HG03378 (cell line): ENCODE measurements around the gene PAPPA.

Experiments used
- ATAC-seq: cut with Tn5 transposase; IDR thresholded peaks from one replicate; pipeline ENCODE4 v1.9.1; 2021; ENCODE audit warnings: mild to moderate bottlenecking, moderate library complexity; ENCODE audit not compliant: unreplicated experiment

The PAPPA gene

DNA sequence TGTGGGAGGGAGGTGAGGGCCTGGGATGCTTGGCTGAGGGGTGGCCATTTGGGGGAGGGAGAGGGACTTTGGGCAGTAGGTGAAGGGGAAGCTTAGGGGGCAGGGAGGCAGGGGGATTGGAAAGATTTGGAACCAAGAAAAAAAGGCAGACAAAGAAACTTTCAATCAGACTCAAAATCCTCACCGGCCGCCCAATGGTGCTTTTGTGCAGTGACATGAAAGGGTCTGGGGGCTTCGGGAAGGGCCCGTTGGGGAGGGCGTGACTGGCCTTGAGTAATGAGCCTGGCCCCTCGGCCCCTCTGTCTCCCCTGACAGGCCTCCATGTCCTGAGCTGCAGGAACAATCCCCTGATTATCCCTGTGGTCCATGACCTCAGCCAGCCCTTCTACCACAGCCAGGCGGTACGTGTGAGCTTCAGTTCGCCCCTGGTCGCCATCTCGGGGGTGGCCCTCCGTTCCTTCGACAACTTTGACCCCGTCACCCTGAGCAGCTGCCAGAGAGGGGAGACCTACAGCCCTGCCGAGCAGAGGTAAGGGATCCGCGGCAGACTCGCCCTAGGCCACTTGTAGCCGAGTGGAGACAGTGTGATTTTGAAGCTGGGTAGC, 181.1 kb downstream of the PAPPA start:
- ATAC-seq = no peak

DNA sequence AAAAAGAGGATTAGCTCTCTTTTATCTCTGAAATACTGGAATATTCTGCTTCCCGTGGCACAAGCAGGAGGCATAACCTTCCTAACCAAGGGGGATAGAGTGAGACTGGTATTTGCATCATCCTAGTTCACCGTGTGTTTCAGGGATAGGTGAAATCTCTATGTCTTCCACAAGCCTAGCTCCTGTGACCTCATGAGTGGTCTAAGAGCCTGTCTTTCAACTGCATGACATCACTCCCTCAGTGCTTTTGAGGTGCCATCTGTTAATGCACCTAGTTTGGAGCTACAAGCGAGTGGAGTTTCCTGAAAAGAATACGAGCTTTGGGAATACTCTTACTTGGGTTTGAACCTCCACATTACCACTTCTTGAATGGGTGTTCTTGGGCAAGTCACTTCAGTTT, 181.8 kb downstream of the PAPPA start:
- no peak for ATAC-seq

DNA sequence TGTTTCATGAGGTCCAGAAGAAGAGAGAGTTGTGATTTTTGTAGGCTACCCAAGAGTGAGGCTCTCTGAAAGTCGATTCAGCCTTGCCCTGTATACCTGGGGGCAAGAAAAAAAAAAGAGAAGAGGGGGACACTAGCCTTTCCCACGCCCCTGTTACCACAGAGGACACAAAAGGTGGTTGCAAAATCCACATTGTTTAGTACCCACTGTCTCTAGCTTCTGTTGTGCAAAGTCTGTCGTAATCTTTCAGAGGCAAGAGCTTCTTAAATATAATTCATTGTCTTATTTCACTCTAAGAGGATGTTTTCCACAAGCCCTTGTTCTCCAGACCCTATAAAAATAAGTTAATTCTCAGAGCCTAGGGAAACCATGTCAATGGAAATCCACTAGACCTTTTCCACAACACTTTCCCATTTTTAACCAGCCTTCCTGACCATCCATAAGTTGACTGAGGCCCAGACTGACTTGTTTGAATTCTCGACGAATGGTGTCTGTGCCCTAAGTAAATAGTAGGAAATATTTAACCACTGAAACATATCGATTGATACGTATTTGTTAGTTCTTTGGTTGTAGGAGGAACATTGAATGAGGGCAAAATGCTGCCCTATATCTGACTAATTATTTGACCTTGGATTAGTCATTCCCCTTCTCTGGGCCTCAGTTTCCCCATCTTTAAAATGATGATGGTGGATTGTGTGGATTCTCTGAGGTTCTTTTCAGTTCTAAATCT, 182.7 kb downstream of the PAPPA start:
- ATAC-seq = no peak

DNA sequence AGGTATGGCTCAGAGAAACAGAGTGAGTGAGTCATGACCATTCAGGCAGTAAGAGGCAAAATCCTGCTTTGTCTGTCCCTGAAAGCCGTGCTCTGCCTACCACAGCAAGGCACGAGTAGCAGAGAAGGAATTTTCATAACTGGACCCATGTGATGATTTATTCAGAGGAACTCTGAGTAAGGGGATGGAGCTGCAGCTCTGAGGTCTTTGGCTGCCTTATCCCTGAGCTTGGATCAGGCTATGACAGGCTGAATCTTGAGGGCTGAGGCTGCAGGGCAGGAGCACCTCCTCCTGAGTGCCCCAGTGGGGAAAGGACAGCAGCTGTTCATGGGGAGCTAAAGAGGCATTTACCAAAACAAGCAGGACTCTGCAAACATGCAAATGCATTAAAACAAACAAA, 183.4 kb downstream of the PAPPA start:
- ATAC-seq = no peak

GRCh38 chr9:116340270-116340669, 186.7 kb downstream of the PAPPA start:
- ATAC-seq = no peak

- ATAC-seq = no peak
These were observed 188.5 kb downstream of the PAPPA start for GRCh38 chr9:116342061-116342460.

DNA sequence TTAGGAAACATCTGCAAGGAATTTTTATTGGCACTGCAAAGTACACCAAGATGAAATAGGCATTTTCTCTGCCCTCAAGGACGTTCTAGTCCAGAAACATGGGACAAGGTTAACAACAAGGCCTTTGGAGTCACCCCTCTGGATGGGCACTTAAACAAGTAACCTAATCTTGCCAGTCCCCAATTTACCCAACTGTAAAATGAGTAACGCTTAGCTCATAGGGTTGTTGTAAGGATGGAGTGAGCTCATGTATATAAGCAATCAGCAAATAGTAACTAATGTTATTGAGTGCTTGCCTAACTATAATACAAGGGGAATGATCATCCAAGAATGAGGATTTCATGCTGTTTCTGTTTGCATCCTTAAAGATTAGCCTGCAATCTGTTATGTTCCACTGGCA, 189.3 kb downstream of the PAPPA start:
- no peak for ATAC-seq

DNA sequence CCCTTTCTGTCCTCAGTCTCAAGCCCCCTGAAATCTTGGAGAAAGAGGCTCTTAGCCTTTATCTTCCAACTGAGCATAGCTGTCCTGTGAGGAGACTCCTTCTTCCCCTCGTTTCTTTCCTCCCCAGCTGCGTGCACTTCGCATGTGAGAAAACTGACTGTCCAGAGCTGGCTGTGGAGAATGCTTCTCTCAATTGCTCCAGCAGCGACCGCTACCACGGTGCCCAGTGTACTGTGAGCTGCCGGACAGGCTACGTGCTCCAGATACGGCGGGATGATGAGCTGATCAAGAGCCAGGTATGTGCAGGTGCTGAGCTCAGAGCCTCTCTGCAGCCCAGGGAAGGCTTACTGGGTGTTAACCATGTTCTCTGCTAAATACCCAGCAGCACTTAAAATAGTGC, 190.8 kb downstream of the PAPPA start:
- ATAC-seq = no peak

DNA sequence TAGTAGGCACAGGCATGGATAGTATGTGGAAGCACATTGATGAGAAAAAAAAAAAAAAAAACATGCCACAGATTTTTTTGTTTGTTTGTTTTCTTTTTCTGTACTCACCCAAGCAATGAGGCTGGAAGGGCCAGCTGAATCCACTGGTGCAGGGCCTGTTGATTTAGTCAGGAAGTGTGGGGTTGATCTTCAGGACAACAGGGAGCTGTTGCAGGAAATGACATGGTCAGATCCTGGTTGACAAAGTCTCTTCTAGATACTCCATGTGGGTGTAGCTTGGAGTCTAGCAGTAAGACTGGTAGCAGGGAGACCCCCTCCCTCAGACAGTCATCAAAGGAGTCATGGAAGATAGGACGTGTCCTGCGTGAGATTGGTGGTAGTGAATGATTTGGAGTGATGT, 191.8 kb downstream of the PAPPA start:
- ATAC-seq = no peak

DNA sequence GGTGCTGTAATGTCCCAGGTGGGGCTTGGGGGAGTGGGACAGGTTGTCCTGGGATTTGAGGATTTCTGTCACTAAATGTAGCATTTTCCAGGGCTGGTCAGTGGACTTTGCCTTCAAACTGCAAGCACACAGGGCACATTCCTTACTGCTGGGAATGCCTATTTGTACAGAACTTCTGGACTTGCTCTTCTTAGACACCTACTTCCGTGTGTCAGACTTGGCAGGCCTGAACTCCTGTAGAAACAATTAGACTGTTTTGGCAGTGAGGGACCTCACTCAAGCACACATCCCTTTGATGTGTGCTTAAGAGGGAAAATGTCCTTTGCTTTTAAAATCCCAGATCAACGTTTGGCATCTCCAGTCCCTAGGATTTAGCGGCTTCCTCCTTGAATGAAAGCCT, 192.2 kb downstream of the PAPPA start:
- ATAC-seq = no peak

GRCh38 chr9:116349684-116350083, 196.1 kb downstream of the PAPPA start:
- no peak for ATAC-seq

DNA sequence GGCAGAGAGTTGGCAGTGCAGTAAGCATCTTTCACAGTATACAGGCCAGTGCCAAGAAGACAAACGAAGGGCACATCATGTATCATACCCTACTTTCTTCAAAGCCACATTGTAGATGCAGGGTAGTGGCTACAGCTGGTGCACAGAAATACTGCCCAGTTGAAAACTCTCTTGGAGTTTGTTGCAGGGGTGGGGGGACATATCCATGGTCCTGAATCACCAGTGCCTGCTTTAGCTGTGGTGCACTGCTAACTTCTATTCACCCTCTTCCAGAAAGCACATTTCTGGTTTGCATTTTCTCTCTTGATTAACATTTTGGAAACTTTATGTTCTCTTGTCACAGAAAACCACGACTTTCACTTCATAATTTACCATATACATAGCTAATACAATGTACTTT, 196.6 kb downstream of the PAPPA start:
- no peak for ATAC-seq

DNA sequence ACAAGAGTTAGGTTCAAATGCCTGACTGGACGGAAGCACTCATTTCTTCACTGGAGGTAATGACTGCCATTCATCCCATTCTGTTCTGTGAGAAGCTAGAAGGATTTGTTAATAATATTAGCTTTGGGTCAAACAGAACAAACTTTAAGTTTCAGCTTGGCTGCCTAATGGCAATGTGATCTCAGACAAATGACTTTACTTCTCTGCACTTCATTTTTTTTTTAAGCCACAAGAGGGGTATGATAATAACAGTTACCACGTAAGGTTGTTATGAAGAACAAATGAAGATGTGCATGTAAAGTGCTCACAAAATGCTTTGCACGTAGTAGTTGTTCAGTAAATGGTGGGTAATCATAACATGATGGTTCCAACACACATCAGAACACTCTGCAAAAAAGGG, 199.4 kb downstream of the PAPPA start:
- no peak for ATAC-seq

DNA sequence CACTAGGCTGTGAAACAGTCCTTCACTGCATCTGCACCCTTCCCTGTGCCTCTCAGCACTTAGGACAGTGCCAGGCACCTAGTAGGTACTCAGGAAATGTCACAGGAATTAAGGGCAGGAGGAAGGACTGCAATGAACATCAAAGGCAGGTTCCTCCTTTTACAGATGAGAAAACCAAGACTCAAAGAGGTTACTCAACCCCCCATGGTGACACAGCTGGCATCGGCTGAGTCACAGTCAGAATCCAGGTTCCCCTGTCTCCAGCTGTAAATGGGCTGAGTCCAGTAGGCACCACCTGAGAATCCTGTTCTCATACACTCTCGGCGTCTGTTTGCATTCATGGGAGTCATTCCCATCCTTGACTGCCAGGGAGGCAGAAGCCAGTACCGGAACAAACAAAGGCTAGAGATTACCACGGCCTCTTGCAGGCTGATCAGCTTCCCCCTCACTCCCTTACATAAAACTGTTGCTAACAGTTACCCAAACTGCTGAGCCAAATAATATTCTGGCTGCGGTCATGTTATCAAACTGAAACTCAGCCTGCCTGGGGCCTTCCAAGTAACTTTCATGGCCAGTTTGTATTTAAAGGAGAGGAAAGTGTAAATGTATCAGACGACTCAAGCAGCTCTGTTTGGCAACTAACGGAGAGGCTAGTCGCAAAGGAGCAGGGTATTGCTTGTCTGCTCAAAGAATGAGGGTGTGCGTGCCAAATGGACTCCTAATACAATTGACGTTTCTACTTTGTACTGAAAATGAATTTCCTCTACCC, 201.7 kb downstream of the PAPPA start:
- no peak for ATAC-seq

GRCh38 chr9:116358251-116358650, 204.7 kb downstream of the PAPPA start:
- ATAC-seq = no peak

DNA sequence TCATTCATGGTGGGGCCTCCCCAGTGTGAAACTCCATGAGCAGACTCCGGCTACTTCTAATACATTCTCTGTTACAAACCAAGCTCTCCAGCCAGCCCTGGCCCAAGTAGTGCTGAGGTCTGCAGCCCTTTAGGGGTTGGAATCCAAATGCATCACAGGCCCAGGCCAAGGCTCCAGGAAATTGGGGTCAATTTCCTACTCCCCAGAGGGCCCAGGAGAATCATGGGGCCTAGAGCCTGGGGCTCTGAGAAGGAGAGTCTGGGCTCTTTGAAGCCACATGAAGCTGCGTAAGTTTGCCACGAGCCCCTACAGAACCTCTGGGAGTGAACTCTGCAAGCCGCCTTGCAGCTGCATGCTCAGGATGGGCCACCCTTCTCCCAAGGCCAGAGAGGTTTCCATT, 206.4 kb downstream of the PAPPA start:
- no peak for ATAC-seq

DNA sequence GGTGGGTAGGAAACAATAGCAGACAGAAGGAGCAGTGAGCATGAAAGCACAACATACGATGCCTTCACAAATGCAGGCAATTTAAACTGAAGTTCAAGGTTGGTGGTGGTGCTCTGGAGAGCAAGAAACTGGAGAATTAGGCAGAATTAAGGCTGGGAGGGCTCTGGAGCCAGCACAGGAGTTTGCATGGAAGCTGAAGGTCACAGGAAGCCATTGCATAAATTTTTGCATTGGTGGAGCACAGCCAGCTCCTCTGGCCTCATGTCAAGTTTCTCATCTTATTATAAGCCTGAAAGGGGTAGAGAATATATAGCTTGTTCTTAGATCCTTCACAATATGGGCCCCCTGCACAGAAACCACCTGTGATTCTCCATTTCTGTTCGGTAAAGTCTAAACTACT, 207.4 kb downstream of the PAPPA start:
- ATAC-seq = no peak

GRCh38 chr9:116361547-116361946, 208.0 kb downstream of the PAPPA start:
- no peak for ATAC-seq

- no peak for ATAC-seq
These were observed 208.9 kb downstream of the PAPPA start for GRCh38 chr9:116362493-116362892.

- ATAC-seq = no peak
These were observed 211.5 kb downstream of the PAPPA start for GRCh38 chr9:116365056-116365471.

DNA sequence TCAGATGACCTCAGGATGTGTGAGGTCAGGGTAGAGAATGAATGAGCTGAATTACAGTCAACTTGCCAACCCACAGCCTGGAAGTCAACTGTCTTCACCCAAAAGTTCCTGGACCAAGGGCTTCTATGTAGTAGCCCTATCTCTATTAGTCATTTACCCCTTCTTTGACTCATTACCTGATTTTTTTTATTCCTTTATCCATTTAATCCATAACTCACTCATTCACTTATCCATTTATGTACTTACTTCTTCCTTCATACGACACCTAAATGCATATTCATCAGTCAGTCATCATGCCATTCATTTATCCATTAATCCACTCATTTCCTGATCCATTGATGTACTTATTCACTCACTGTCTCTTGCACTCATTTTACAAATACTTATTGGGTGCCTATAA, 212.7 kb downstream of the PAPPA start:
- no peak for ATAC-seq

DNA sequence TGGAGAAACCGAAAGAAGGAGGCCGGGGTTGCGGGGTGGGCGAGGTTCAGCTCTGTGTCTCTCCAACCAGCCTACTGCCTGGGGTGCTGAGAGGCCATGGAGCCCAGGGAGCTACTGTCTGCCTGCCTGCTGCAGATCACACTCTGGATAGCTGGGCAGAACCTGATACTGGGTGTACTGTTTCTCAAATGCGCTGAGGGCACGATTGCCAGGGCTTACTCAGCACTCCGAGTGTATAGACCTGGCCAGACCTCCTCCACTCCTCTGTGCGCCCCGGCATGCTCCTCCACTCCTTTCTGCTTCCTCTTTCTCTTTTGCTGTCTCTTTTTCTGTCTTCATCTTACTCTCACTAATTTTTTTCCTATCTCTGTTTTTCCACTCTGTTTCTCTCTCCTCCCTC, 215.1 kb downstream of the PAPPA start:
- no peak for ATAC-seq
